Measurements from ENCODE around the gene CFAP74. TPM values are rescaled to one million over a fixed set of nuclear protein-coding genes. Genes with fewer than 3 reads are reported as not detected.

The CFAP74 gene
- polyA plus RNA-seq, 1 experiment, result not detected

DNA sequence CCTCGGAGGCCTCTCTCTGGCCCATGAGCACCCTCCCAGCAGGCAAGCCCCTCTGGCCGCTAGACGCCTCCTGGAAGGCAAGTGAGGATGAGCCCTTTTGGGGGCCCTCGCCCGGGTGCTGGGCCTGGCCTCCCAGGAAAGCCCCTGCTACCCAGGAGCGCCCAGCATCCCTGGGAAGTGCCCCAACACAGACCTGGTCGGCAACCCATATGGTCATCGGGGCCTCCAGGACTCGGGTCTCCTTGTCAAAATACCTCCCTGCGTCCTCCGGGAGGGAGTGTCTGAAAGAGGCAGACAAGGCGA is 63.5 kb downstream of the CFAP74 start:
- ChIA-PET POLR2A (interaction anchor here (0.9 kb wide), 1 partner anchor 31 kb away, joined by 4 read pairs; no protein-coding TSS in a partner anchor), CTCF (interaction anchor here (2.7 kb wide), 1 partner anchor 104 kb away, joined by 10 read pairs; no protein-coding TSS in a partner anchor)
- TF ChIP-seq, protein P1, sequence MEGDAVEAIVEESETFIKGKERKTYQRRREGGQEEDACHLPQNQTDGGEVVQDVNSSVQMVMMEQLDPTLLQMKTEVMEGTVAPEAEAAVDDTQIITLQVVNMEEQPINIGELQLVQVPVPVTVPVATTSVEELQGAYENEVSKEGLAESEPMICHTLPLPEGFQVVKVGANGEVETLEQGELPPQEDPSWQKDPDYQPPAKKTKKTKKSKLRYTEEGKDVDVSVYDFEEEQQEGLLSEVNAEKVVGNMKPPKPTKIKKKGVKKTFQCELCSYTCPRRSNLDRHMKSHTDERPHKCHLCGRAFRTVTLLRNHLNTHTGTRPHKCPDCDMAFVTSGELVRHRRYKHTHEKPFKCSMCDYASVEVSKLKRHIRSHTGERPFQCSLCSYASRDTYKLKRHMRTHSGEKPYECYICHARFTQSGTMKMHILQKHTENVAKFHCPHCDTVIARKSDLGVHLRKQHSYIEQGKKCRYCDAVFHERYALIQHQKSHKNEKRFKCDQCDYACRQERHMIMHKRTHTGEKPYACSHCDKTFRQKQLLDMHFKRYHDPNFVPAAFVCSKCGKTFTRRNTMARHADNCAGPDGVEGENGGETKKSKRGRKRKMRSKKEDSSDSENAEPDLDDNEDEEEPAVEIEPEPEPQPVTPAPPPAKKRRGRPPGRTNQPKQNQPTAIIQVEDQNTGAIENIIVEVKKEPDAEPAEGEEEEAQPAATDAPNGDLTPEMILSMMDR (IDR thresholded peaks at IDR 0.05; ENCODE audit: low read depth, low read length), result no peak

DNA sequence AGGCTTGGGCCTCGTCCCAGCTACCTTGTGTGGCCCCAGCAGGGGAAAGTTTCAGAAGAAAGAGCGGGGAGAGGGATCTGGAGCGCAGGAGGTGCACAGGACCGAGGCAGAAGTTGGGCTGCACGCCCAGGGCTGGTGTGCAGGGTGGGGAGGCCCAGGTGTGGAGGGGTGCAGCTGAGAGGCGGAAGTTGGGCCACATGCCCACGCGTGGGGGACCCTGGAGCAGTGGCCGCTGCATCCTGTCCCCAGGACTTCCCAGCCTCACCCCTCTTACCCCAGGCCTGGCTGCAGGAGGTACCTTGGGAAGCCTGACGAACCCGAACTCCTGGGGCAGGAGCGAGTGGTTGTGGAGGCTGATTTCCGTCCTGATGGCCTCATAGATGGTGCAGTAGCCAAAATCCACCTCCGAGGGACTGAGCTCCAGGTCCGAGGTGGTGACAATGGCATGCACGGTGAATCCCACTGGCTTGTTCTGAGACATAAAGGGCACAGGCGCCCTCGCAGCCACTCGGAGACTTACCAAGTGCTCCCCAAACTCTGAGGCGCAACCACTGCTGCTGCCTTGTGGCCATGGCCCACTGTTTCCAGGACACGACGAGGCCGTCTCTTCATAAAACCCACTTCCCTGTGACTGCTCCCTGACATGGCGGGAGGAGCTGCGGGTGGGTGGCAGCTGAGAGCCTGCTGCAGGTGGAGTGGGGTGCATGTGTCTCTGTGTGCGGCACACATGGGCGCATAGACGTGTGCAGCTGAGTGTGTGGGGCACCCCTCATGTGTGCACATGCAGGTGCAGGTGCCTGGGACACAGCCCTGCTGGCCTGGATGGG is 64.1 kb downstream of the CFAP74 start:
- Histone ChIP-seq H3K4me3 (ENCODE audit: low read depth, low read length) (no peak overlapping the region), H3K27me3 (ENCODE audit: control insufficient read depth, insufficient read depth, low read length) (peaks cover 13% of the 10 kb centered on the region), H3K27ac (ENCODE audit: low read depth, low read length) (no peak overlapping the region), H3K9me3 (ENCODE audit: control insufficient read depth, insufficient read depth, low read length) (peaks cover 20% of the 10 kb centered on the region; the same call in 1 of the 2 replicates)
- POLR2A ChIA-PET, result no interaction called here
- no peak for DNase-seq (ENCODE audit: low read depth, low spot score)
- CTCF ChIA-PET, result interaction anchor here (2.7 kb wide), 1 partner anchor 105 kb away, joined by 10 read pairs; no protein-coding TSS in a partner anchor
- TF ChIP-seq, protein P1 (IDR thresholded peaks at IDR 0.05; ENCODE audit: low read depth, low read length), result no peak

More for the DNA sequence above, 63.5 kb downstream of the CFAP74 start:
- no peak for DNase-seq (ENCODE audit: low read depth, low spot score)
- Histone ChIP-seq H3K4me3 (ENCODE audit: low read depth, low read length) (no peak overlapping the region), H3K27ac (ENCODE audit: low read depth, low read length) (no peak overlapping the region), H3K9me3 (ENCODE audit: control insufficient read depth, insufficient read depth, low read length) (peaks cover 20% of the 10 kb centered on the region; the same call in 1 of the 2 replicates), H3K27me3 (ENCODE audit: control insufficient read depth, insufficient read depth, low read length) (peaks cover 13% of the 10 kb centered on the region)

DNA sequence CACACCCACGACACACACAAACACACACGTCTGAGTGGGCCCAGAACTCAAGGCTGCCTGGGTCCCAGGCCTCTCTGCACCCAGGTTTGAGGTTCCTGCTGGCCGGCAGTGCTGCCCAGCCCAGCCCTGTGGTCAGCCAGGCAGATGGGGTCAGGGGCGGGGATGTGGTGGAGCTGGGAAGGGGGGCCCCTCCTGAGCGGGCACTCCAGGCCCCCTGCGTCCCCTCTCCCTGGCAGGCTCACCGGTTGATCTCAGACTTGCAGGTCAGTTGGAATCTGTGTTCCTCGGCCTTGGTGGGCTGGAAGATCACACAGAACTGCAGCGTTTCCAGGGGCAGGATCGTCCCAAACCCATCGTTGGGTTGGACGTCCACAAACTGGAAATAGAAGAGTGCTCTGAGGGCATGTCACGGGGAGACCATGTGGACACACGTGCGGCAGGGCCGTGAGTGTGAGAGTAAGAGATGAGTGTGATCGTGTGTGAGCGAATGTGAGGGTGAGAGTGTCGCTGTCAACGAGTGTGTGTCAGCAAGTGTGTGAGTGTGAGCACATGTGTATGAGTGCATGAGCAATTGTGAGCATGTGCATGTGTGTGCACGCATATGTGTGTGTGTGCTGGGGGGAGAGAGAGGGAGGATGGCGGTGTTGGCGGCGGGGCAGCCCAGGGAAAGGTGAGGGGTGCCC is 64.8 kb downstream of the CFAP74 start:
- CTCF ChIA-PET, result no interaction called here
- no peak overlapping the region for H3K27ac ChIP-seq (ENCODE audit: low read depth, low read length)

DNA sequence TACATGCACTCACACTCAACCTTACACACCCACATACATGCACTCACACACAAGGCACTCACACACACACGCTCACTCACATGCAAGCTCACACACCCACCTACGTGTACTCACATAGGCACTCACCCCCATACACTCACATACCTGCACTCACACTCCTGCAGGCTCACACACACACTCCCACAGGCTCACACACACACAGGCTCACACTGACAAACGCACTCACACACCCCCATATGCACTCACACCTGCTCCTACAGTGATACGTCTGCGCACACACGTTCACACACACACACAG is 65.4 kb downstream of the CFAP74 start:
- TF ChIP-seq, protein P1 (IDR thresholded peaks at IDR 0.05; ENCODE audit: low read depth, low read length), result no peak
- H3K9me3 ChIP-seq (ENCODE audit: control insufficient read depth, insufficient read depth, low read length), result peaks cover 23% of the 10 kb centered on the region
- ChIA-PET CTCF (no interaction called here), POLR2A (no interaction called here)
- peaks cover 6% of the 10 kb centered on the region for H3K27me3 ChIP-seq (ENCODE audit: control insufficient read depth, insufficient read depth, low read length)
- no peak overlapping the region for H3K27ac ChIP-seq (ENCODE audit: low read depth, low read length)
- no peak overlapping the region for H3K4me3 ChIP-seq (ENCODE audit: low read depth, low read length)
- DNase-seq (ENCODE audit: low read depth, low spot score), result no peak

More for the DNA sequence above, 64.8 kb downstream of the CFAP74 start:
- H3K4me3 ChIP-seq (ENCODE audit: low read depth, low read length), result no peak overlapping the region
- no peak for DNase-seq (ENCODE audit: low read depth, low spot score)
- TF ChIP-seq, protein P1 (IDR thresholded peaks at IDR 0.05; ENCODE audit: low read depth, low read length), result no peak
- peaks cover 22% of the 10 kb centered on the region for H3K9me3 ChIP-seq (ENCODE audit: control insufficient read depth, insufficient read depth, low read length)
- POLR2A ChIA-PET, result no interaction called here
- peaks cover 11% of the 10 kb centered on the region for H3K27me3 ChIP-seq (ENCODE audit: control insufficient read depth, insufficient read depth, low read length)

Data from AG04450 (cell line).